ENCODE data around the gene NPFFR1. TPM values are rescaled to one million over a fixed set of nuclear protein-coding genes. Genes with fewer than 3 reads are reported as not detected.

Gene NPFFR1
- total RNA-seq, 1 donor from 2014 or later: not detected

GRCh38 chr10:70315815-70316214, 32.0 kb upstream of the NPFFR1 start:
- intact Hi-C loops (cut with micrococcal nuclease): no loop called here

GRCh38 chr10:70315276-70315675, 31.5 kb upstream of the NPFFR1 start:
- intact Hi-C loops (cut with micrococcal nuclease): no loop called here

- intact Hi-C loops (cut with micrococcal nuclease): no loop called here
These were observed 29.2 kb upstream of the NPFFR1 start for GRCh38 chr10:70312972-70313371.

- intact Hi-C loops (cut with micrococcal nuclease): no loop called here
These were observed 28.4 kb upstream of the NPFFR1 start for GRCh38 chr10:70312249-70312648.

- intact Hi-C loops (cut with micrococcal nuclease): no loop called here
These were observed 27.9 kb upstream of the NPFFR1 start for GRCh38 chr10:70311698-70312097.

- intact Hi-C loops (cut with micrococcal nuclease): no loop called here
These were observed 25.9 kb upstream of the NPFFR1 start for GRCh38 chr10:70309661-70310060.

GRCh38 chr10:70308121-70309060, 24.6 kb upstream of the NPFFR1 start:
- intact Hi-C loops (cut with micrococcal nuclease): no loop called here

GRCh38 chr10:70306886-70307520, 23.2 kb upstream of the NPFFR1 start:
- intact Hi-C loops (cut with micrococcal nuclease): no loop called here

GRCh38 chr10:70306181-70306705, 22.4 kb upstream of the NPFFR1 start:
- intact Hi-C loops (cut with micrococcal nuclease): no loop called here

GRCh38 chr10:70303730-70304129, 19.9 kb upstream of the NPFFR1 start:
- intact Hi-C loops (cut with micrococcal nuclease): no loop called here

- intact Hi-C loops (cut with micrococcal nuclease): no loop called here
These were observed 18.5 kb upstream of the NPFFR1 start for GRCh38 chr10:70302292-70302691.

GRCh38 chr10:70300908-70301597, 17.2 kb upstream of the NPFFR1 start:
- intact Hi-C loops (cut with micrococcal nuclease): no loop called here

GRCh38 chr10:70300461-70300860, 16.7 kb upstream of the NPFFR1 start:
- intact Hi-C loops (cut with micrococcal nuclease): no loop called here

GRCh38 chr10:70299876-70300275, 16.1 kb upstream of the NPFFR1 start:
- intact Hi-C loops (cut with micrococcal nuclease): no loop called here

- intact Hi-C loops (cut with micrococcal nuclease): no loop called here
These were observed 14.6 kb upstream of the NPFFR1 start for GRCh38 chr10:70298393-70298792.

GRCh38 chr10:70297224-70297623, 13.4 kb upstream of the NPFFR1 start:
- intact Hi-C loops (cut with micrococcal nuclease): no loop called here

- intact Hi-C loops (cut with micrococcal nuclease): no loop called here
These were observed 12.6 kb upstream of the NPFFR1 start for GRCh38 chr10:70296406-70296899.

- intact Hi-C loops (cut with micrococcal nuclease): no loop called here
These were observed 12.1 kb upstream of the NPFFR1 start for GRCh38 chr10:70295926-70296325.

GRCh38 chr10:70295321-70295720, 11.5 kb upstream of the NPFFR1 start:
- intact Hi-C loops (cut with micrococcal nuclease): no loop called here

- intact Hi-C loops (cut with micrococcal nuclease): no loop called here
These were observed 9.5 kb upstream of the NPFFR1 start for GRCh38 chr10:70293169-70293843.

GRCh38 chr10:70292004-70292403, 8.2 kb upstream of the NPFFR1 start:
- intact Hi-C loops (cut with micrococcal nuclease): no loop called here

Data from T-helper 2 cell treated with Interferon-gamma antibody and Interleukin-4, amounts not matched to agents 100 ng/mL and 5 ng/mL, for 36 hours (primary cell).